ENCODE results near the gene VIPR1.
A peak's percentile ranks its signal among the peaks of the same experiment; 100 is the strongest.

VIPR1 gene

DNA sequence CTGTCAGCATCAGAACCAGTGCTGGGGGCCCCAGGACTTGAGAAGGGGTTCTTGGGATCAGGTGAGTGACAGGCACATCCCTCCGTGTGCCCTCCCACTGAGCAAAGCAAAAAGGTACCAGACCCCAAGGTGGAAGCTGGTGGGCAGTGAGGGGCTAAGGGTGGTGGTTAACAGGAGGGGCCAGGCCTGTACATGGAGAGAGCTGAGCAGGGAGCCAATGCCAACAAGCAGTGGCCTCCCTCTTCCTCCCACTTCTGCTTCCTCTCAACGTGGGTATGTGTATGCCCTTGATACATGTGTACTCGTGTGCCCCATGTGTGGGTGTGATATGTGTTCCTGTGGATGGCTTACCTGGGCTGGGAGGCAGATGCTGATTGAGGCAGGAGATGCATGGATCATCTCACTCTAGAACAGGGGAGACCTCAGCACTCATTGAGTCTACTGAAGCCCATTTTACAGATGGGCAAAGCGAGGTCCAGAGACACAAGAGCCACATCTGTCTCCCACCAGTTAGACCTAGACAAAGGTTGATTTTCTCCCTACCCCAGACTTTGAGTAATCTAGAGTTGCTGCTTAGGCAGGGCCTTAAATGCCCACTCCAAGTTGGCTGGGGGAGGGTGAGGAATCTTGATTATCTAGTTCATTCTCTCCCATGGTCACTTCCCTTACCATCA is 945 bp downstream of the VIPR1 start:
- H3K36me3 ChIP-seq (ENCODE audit: control insufficient read depth in 2 of 2, insufficient read depth in 1 of 2, low read length in 2 of 2) = no peaks in the 10 kb centered on the region
- H3K4me3 ChIP-seq (ENCODE audit: low read depth, low read length) = no peak overlapping the region
- CTCF ChIA-PET = no interaction called here
- POLR2A ChIA-PET = no interaction called here
- TF ChIP-seq, protein P1, sequence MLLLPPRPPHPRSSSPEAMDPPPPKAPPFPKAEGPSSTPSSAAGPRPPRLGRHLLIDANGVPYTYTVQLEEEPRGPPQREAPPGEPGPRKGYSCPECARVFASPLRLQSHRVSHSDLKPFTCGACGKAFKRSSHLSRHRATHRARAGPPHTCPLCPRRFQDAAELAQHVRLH (tag by site-specific recombination; IDR thresholded peaks at IDR 0.05) = peak; percentile 41; the same call in 1 of the 2 replicates
- TF ChIP-seq ZFP69B (tag by site-specific recombination; IDR thresholded peaks at IDR 0.05) (0 out of 2 replicates have a peak, but pooled peaks have one; percentile 0), ZFHX2 (tag by site-specific recombination; conservative IDR thresholded peaks at IDR 0.05) (peak; percentile 33), ZNF623 (tag by site-specific recombination; IDR thresholded peaks at IDR 0.05) (no peak)
- no peaks in the 10 kb centered on the region for H3K4me1 ChIP-seq (ENCODE audit: control insufficient read depth, insufficient read depth, low read length)
- H3K9me3 ChIP-seq (ENCODE audit: control insufficient read depth, insufficient read depth, low read depth, low read length) = no peaks in the 10 kb centered on the region
- H3K27ac ChIP-seq (ENCODE audit: extremely low read depth, low read depth, low read length) = no peak overlapping the region

DNA sequence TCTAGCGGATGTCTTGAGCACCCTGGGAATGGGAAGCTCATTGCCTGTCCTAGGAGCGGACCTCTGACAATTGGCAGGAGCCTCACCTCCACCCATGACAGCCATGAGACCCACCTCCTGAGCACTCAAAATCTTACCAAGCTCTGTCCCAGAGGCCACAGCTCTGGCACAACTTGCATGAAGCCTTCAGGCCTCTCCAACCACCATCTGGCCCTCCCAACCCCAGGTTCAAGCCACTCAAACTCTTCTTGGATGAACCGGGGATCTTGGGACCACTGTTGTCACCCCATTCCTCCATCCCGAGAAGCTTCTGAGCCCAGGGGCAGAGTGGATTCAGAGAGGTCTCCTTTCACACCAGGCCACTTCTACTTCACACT is 1.5 kb downstream of the VIPR1 start:
- Histone ChIP-seq H3K4me1 (ENCODE audit: control insufficient read depth, insufficient read depth, low read length) (no peaks in the 10 kb centered on the region), H3K4me3 (ENCODE audit: low read depth, low read length) (no peak overlapping the region), H3K27ac (ENCODE audit: extremely low read depth, low read depth, low read length) (no peak overlapping the region), H3K36me3 (ENCODE audit: control insufficient read depth in 2 of 2, insufficient read depth in 1 of 2, low read length in 2 of 2) (no peaks in the 10 kb centered on the region), H3K9me3 (ENCODE audit: control insufficient read depth, insufficient read depth, low read depth, low read length) (no peaks in the 10 kb centered on the region)
- ChIA-PET POLR2A (no interaction called here), CTCF (no interaction called here)
- TF ChIP-seq ZNF600 (tag by site-specific recombination; IDR thresholded peaks at IDR 0.05) = no peak
- TF ChIP-seq ZNF610 (tag by site-specific recombination; IDR thresholded peaks at IDR 0.05; ENCODE audit: borderline replicate concordance) = no peak
- TF ChIP-seq ZNF660 (tag by site-specific recombination; IDR thresholded peaks at IDR 0.05) = no peak
- no peak for TF ChIP-seq IKZF3 (tag by site-specific recombination; IDR thresholded peaks at IDR 0.05)
- TF ChIP-seq ZNF423 (tag by site-specific recombination; IDR thresholded peaks at IDR 0.05) = no peak
- no peak for TF ChIP-seq ZNF843 (tag by site-specific recombination; IDR thresholded peaks at IDR 0.05)
- TF ChIP-seq YY1 (tag by site-specific recombination; IDR thresholded peaks at IDR 0.05) = no peak
- TF ChIP-seq ZNF514 (tag by site-specific recombination; IDR thresholded peaks at IDR 0.05) = no peak
- TF ChIP-seq SP3 (tag by site-specific recombination; IDR thresholded peaks at IDR 0.05) = no peak

DNA sequence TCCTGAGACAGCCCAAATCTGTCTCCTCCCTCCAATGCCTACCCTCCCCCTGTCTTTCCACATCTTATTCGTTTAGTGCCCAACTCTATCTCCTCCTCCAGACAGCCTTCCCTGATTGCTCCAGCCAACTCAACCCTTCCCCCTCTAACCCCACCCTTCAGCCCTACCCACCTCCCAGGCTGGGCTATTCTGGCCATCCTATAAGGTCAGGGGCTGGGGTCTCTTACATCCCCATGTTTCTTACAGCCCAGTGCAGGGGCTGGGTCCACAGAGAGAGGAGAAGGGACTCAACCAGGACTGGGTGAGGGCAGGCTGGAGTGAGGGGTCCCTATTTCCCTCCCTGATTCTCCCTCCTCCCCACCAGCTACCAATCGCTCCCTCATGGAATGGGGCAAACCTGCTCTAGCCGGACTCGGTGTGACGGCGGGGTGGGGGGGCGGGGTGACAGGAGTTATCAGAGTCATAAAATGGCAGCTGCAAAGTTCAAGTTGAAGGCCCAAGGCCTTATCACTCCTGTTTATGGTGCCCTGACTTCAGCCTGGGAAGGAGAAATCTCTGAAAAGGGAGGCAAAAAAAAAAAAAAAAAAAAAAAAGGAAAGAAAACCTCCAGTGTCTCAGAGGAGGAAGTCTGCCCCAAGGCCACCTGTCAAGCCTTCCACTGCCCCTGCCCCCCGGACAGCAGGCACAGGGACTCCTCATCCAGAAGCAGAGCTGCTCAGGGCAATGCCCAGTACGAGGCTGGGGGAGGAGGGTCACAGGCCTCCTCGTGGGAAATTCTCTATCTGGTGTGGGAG is 2.1 kb downstream of the VIPR1 start:
- Histone ChIP-seq H3K27ac (ENCODE audit: extremely low read depth, low read depth, low read length) (no peak overlapping the region), H3K4me1 (ENCODE audit: control insufficient read depth, insufficient read depth, low read length) (no peaks in the 10 kb centered on the region), H3K4me3 (ENCODE audit: low read depth, low read length) (no peak overlapping the region), H3K9me3 (ENCODE audit: control insufficient read depth, insufficient read depth, low read depth, low read length) (no peaks in the 10 kb centered on the region), H3K36me3 (ENCODE audit: control insufficient read depth in 2 of 2, insufficient read depth in 1 of 2, low read length in 2 of 2) (no peaks in the 10 kb centered on the region)
- CTCF ChIA-PET = no interaction called here
- TF ChIP-seq ZNF341 (tag by site-specific recombination; IDR thresholded peaks at IDR 0.05; ENCODE audit: low read depth) = no peak
- 0 out of 2 replicates have a peak, but pooled peaks have one; percentile 9 for TF ChIP-seq GLIS1 (tag by site-specific recombination; IDR thresholded peaks at IDR 0.05)
- TF ChIP-seq ZNF571 (tag by site-specific recombination; IDR thresholded peaks at IDR 0.05) = no peak
- POLR2A ChIA-PET = interaction anchor here (0.6 to 0.7 kb wide), 2 partner anchors 10 to 535 kb away, joined by 3 to 5 read pairs; no protein-coding TSS in a partner anchor

DNA sequence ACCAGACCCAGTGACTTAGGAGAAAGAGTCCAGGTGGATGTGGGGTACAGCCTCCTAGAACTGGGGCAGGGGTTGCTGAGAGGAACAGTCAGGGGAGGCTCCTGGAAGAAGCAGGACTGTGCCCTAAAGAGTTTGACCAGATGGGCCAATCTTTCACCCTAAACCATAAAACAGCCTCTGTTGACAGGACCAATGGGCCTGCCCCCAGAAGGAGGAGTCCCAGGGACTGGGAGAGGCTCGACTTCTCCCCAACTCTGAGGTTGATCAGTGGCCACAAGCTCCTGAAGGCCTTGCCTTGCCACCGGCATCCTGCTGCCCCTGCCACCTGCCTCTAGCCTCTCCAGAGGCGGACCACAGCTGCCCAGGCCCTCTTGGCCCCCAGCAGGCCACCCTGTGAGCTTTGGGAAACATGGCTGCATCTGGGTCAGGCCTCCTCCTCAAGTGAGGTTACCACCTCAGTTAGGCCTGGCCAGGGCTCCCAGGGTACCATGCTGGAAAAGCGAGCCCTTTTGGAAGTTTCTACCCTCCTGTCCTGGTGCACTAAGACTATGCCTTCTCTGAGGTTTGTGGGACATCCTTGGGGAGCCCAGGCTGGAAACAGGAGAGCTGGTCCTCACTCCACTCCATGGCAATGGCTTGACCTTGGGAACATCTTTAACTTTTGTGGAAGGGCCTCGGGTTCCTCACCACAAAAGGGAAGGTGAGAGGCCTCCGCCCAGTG is 2.8 kb downstream of the VIPR1 start:
- TF ChIP-seq, protein P2, sequence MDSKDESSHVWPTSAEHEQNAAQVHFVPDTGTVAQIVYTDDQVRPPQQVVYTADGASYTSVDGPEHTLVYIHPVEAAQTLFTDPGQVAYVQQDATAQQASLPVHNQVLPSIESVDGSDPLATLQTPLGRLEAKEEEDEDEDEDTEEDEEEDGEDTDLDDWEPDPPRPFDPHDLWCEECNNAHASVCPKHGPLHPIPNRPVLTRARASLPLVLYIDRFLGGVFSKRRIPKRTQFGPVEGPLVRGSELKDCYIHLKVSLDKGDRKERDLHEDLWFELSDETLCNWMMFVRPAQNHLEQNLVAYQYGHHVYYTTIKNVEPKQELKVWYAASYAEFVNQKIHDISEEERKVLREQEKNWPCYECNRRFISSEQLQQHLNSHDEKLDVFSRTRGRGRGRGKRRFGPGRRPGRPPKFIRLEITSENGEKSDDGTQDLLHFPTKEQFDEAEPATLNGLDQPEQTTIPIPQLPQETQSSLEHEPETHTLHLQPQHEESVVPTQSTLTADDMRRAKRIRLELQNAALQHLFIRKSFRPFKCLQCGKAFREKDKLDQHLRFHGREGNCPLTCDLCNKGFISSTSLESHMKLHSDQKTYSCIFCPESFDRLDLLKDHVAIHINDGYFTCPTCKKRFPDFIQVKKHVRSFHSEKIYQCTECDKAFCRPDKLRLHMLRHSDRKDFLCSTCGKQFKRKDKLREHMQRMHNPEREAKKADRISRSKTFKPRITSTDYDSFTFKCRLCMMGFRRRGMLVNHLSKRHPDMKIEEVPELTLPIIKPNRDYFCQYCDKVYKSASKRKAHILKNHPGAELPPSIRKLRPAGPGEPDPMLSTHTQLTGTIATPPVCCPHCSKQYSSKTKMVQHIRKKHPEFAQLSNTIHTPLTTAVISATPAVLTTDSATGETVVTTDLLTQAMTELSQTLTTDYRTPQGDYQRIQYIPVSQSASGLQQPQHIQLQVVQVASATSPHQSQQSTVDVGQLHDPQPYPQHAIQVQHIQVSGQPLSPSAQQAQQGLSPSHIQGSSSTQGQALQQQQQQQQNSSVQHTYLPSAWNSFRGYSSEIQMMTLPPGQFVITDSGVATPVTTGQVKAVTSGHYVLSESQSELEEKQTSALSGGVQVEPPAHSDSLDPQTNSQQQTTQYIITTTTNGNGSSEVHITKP (tag by site-specific recombination; IDR thresholded peaks at IDR 0.05) = no peak
- TF ChIP-seq ZNF354C (tag by site-specific recombination; IDR thresholded peaks at IDR 0.05; ENCODE audit: borderline replicate concordance, low read depth) = no peak
- TF ChIP-seq, protein P3, sequence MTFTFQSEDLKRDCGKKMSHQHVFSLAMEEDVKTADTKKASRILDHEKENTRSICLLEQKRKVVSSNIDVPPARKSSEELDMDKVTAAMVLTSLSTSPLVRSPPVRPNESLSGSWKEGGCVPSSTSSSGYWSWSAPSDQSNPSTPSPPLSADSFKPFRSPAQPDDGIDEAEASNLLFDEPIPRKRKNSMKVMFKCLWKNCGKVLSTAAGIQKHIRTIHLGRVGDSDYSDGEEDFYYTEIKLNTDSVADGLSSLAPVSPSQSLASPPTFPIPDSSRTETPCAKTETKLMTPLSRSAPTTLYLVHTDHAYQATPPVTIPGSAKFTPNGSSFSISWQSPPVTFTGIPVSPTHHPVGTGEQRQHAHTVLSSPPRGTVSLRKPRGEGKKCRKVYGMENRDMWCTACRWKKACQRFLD (tag by site-specific recombination; IDR thresholded peaks at IDR 0.05) = no peak
- no peak for TF ChIP-seq ZNF211 (tag by site-specific recombination; IDR thresholded peaks at IDR 0.05; ENCODE audit: low read depth)
- no peak for TF ChIP-seq ZNF747 (tag by site-specific recombination; IDR thresholded peaks at IDR 0.05)
- no peak for TF ChIP-seq ZNF596 (tag by site-specific recombination; IDR thresholded peaks at IDR 0.05)
- TF ChIP-seq ZNF792 (tag by site-specific recombination; IDR thresholded peaks at IDR 0.05) = no peak
- Histone ChIP-seq H3K36me3 (ENCODE audit: control insufficient read depth in 2 of 2, insufficient read depth in 1 of 2, low read length in 2 of 2) (no peaks in the 10 kb centered on the region), H3K4me3 (ENCODE audit: low read depth, low read length) (no peak overlapping the region), H3K9me3 (ENCODE audit: control insufficient read depth, insufficient read depth, low read depth, low read length) (no peaks in the 10 kb centered on the region), H3K27ac (ENCODE audit: extremely low read depth, low read depth, low read length) (no peak overlapping the region), H3K4me1 (ENCODE audit: control insufficient read depth, insufficient read depth, low read length) (no peaks in the 10 kb centered on the region)
- POLR2A ChIA-PET = no interaction called here
- CTCF ChIA-PET = no interaction called here
